HG03354 (cell line): ENCODE data around the gene SNORC.
"Not testable (repeated sequence)": the region's sequence is repeated elsewhere in the genome, so short reads cannot be mapped to it uniquely, and the experiment has no call there.

Source experiments
- ATAC-seq: cut with Tn5 transposase; IDR thresholded peaks from one replicate; pipeline ENCODE4 v1.9.1; 2021; ENCODE audit warnings: mild to moderate bottlenecking; ENCODE audit not compliant: unreplicated experiment, poor library complexity, severe bottlenecking

Gene SNORC

GRCh38 chr2:232870018-232870765, at the start of gene SNORC:
Gene SNORC, plus strand, starts transcription at chr2:232870264. Its CDS starts 78 bp downstream, at chr2:232870342.
- ATAC-seq = no peak

- no peak for ATAC-seq
Measured at GRCh38 chr2:232829988-232830387, 40.1 kb upstream of the SNORC start.

GRCh38 chr2:232831496-232831895, 38.6 kb upstream of the SNORC start:
- ATAC-seq = no peak

- no peak for ATAC-seq
Measured at GRCh38 chr2:232833830-232834229, 36.2 kb upstream of the SNORC start.

GRCh38 chr2:232835687-232836208, 34.3 kb upstream of the SNORC start:
- ATAC-seq = no peak

GRCh38 chr2:232836934-232837333, 33.1 kb upstream of the SNORC start:
- ATAC-seq = no peak

- peak; percentile 95 for ATAC-seq
Measured at GRCh38 chr2:232838406-232838874, 31.6 kb upstream of the SNORC start.

GRCh38 chr2:232839411-232840079, 30.5 kb upstream of the SNORC start:
- ATAC-seq = no peak

- no peak for ATAC-seq
Measured at GRCh38 chr2:232842689-232843088, 27.4 kb upstream of the SNORC start.

- no peak for ATAC-seq
Measured at GRCh38 chr2:232843834-232844233, 26.2 kb upstream of the SNORC start.

- ATAC-seq = no peak
Measured at GRCh38 chr2:232846055-232846454, 24.0 kb upstream of the SNORC start.

- no peak for ATAC-seq
Measured at GRCh38 chr2:232850039-232850438, 20.0 kb upstream of the SNORC start.

- ATAC-seq = not testable (repeated sequence)
Measured at GRCh38 chr2:232852081-232852480, 18.0 kb upstream of the SNORC start.

GRCh38 chr2:232852676-232853075, 17.4 kb upstream of the SNORC start:
- ATAC-seq = no peak

GRCh38 chr2:232854082-232854481, 16.0 kb upstream of the SNORC start:
- no peak for ATAC-seq

GRCh38 chr2:232857158-232857563, 12.9 kb upstream of the SNORC start:
- no peak for ATAC-seq

GRCh38 chr2:232859385-232859916, 10.6 kb upstream of the SNORC start:
- no peak for ATAC-seq

GRCh38 chr2:232860593-232861241, 9.3 kb upstream of the SNORC start:
- ATAC-seq = no peak

GRCh38 chr2:232861353-232861752, 8.7 kb upstream of the SNORC start:
- no peak for ATAC-seq

GRCh38 chr2:232863996-232864395, 6.1 kb upstream of the SNORC start:
- ATAC-seq = no peak
